WTC11 (cell line): ENCODE data around the gene SIN3B. TPM values are rescaled to one million over a fixed set of nuclear protein-coding genes. Genes with fewer than 3 reads are reported as not detected.

ENCODE experiments used
- ATAC-seq: fragments of 200-7000 bp; cut with Tn5 transposase; 2 replicates; pipeline ENCODE4 v1.10.0; 2021; ENCODE audit warnings: mild to moderate bottlenecking, moderate library complexity
- CTCF ChIA-PET: fragments of 300-600 bp; sonication (Branson Sonifier 250); formaldehyde crosslinking; loops from one replicate; lab custom pipeline; 2021; ENCODE audit warnings: antibody characterized with exemption; lab: Charles Lee
- POLR2A ChIA-PET: fragments of 350-600 bp; sonication (Branson Sonifier 250); formaldehyde crosslinking; loops from one replicate; lab custom pipeline; 2021; ENCODE audit warnings: antibody characterized with exemption; lab: Charles Lee
- DNase-seq: peaks from one replicate; pipeline ENCODE4 v3.0.0; 2021; ENCODE audit warnings: low spot score
- H3K27ac Mint-ChIP-seq: 2 replicates; pipeline ENCODE4 v1.8.0; 2021; ENCODE audit warnings: mixed read lengths
- H3K27me3 Mint-ChIP-seq: 2 replicates; pipeline ENCODE4 v1.8.0; 2021; ENCODE audit warnings: low read depth, mild to moderate bottlenecking, moderate library complexity, mixed read lengths
- H3K36me3 Mint-ChIP-seq: 2 replicates; pipeline ENCODE4 v1.8.0; 2021; ENCODE audit warnings: mixed read lengths
- H3K4me1 Mint-ChIP-seq: 2 replicates; pipeline ENCODE4 v1.8.0; 2022; ENCODE audit warnings: mixed read lengths
- H3K4me3 Mint-ChIP-seq: 2 replicates; pipeline ENCODE4 v1.8.0; 2021; ENCODE audit warnings: mild to moderate bottlenecking, moderate library complexity, mixed read lengths
- H3K9me3 Mint-ChIP-seq: 2 replicates; pipeline ENCODE4 v1.8.0; 2021; ENCODE audit warnings: mixed read lengths
- ATF1 ChIP-seq: sonication (generic); formaldehyde crosslinking; IDR thresholded peaks from 2 replicates; pipeline ENCODE4 v1.8.1; 2023; ENCODE audit warnings: mild to moderate bottlenecking, moderate library complexity, missing genetic modification reagents
- CREB1 ChIP-seq: sonication (generic); formaldehyde crosslinking; IDR thresholded peaks from 2 replicates; pipeline ENCODE4 v1.8.0; 2023; ENCODE audit warnings: mild to moderate bottlenecking, missing genetic modification reagents
- FOXK1 ChIP-seq: sonication (generic); formaldehyde crosslinking; IDR thresholded peaks from 2 replicates; pipeline ENCODE4 v1.8.0; 2022; ENCODE audit warnings: mild to moderate bottlenecking, moderate library complexity, missing genetic modification reagents
- FOXP1 ChIP-seq: sonication (generic); formaldehyde crosslinking; IDR thresholded peaks from 2 replicates; pipeline ENCODE4 v1.8.0; 2022; ENCODE audit warnings: missing genetic modification reagents, mild to moderate bottlenecking, moderate library complexity, borderline replicate concordance
- GABPB1 ChIP-seq: sonication (generic); formaldehyde crosslinking; IDR thresholded peaks from 2 replicates; pipeline ENCODE4 v1.8.1; 2023; ENCODE audit warnings: mild to moderate bottlenecking, missing genetic modification reagents
- NFYB ChIP-seq: sonication (generic); formaldehyde crosslinking; conservative IDR thresholded peaks from 2 replicates; pipeline ENCODE4 v1.8.0; 2022; ENCODE audit warnings: low read depth, missing genetic modification reagents
- PRDM15 ChIP-seq: sonication (generic); formaldehyde crosslinking; IDR thresholded peaks from 2 replicates; pipeline ENCODE4 v1.8.0; 2022; ENCODE audit warnings: missing genetic modification reagents
- RELA ChIP-seq: sonication (generic); formaldehyde crosslinking; IDR thresholded peaks from 2 replicates; pipeline ENCODE4 v1.8.1; 2022; ENCODE audit warnings: missing genetic modification reagents, mild to moderate bottlenecking, borderline replicate concordance
- ZBTB21 ChIP-seq: sonication (generic); formaldehyde crosslinking; IDR thresholded peaks from 2 replicates; pipeline ENCODE4 v1.8.1; 2023; ENCODE audit warnings: mild to moderate bottlenecking, missing genetic modification reagents, borderline replicate concordance
- ZBTB43 ChIP-seq: sonication (generic); formaldehyde crosslinking; IDR thresholded peaks from 2 replicates; pipeline ENCODE4 v1.8.1; 2023; ENCODE audit warnings: mild to moderate bottlenecking, missing genetic modification reagents
- ZNF232 ChIP-seq: sonication (generic); formaldehyde crosslinking; IDR thresholded peaks from 2 replicates; pipeline ENCODE4 v1.8.0; 2022; ENCODE audit warnings: mild to moderate bottlenecking, missing genetic modification reagents
- ZNF416 ChIP-seq: fragments of 250-450 bp; sonication (Bioruptor Pico); IDR thresholded peaks from 2 replicates; pipeline ENCODE4 v1.9.0; 2021; ENCODE audit warnings: mild to moderate bottlenecking, inconsistent platforms
- ZNF512 ChIP-seq: sonication (generic); formaldehyde crosslinking; IDR thresholded peaks from 2 replicates; pipeline ENCODE4 v1.8.1; 2022; ENCODE audit warnings: missing genetic modification reagents, borderline replicate concordance
- ZSCAN18 ChIP-seq: fragments of 250-450 bp; sonication (Bioruptor Pico); IDR thresholded peaks from 2 replicates; pipeline ENCODE4 v2.1.2; 2022; ENCODE audit warnings: mild to moderate bottlenecking, moderate library complexity
- total RNA-seq: library from RNA; stranded (reverse); gene quantifications from 3 replicates; pipeline ENCODE4 v1.2.3, GENCODE V29; 2021
- TF ChIP-seq, protein P1 (sequence below): sonication (generic); formaldehyde crosslinking; conservative IDR thresholded peaks from 2 replicates; pipeline ENCODE4 v1.8.1; 2022; ENCODE audit warnings: mild to moderate bottlenecking, missing genetic modification reagents
- TF ChIP-seq, protein P2 (sequence below): sonication (generic); formaldehyde crosslinking; IDR thresholded peaks from 2 replicates; pipeline ENCODE4 v1.8.1; 2023; ENCODE audit warnings: mild to moderate bottlenecking, missing genetic modification reagents, borderline replicate concordance
- TF ChIP-seq, protein P3 (sequence below): sonication (generic); formaldehyde crosslinking; IDR thresholded peaks from 2 replicates; pipeline ENCODE4 v1.8.1; 2023; ENCODE audit warnings: mild to moderate bottlenecking, missing genetic modification reagents, moderate library complexity
- TF ChIP-seq, protein P4 (sequence below): sonication (generic); formaldehyde crosslinking; IDR thresholded peaks from 2 replicates; pipeline ENCODE4 v1.8.0; 2022; ENCODE audit warnings: mild to moderate bottlenecking, missing genetic modification reagents
- TF ChIP-seq, protein P5 (sequence below): fragments of 250-450 bp; sonication (Bioruptor Pico); IDR thresholded peaks from 2 replicates; pipeline ENCODE4 v1.9.0; 2021; ENCODE audit warnings: mild to moderate bottlenecking

SIN3B gene
- total RNA-seq, 1 experiment from 2014 or later: 87.7 TPM

DNA sequence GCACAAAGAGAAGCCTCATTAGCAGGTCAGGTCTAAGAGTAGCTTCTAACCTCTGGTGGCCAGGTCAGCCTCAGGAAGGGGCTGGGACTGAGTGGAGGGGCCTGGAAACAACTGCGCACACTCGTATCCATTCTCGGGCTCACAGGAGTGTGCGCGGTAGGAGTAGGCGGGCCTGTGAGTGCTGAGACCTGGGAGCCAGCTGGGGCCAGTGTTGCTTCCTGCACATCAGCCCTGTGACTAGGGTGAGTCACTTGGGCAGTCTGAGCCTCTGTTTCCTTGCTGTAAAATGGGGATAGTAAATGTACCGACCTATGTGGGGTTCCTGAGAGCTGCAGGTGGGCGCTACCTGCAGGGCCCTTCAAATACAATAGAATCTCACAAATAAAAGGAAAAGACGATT, 26.9 kb downstream of the SIN3B start (continued):
- TF ChIP-seq PRDM15 (CRISPR knock-in tag): no peak
- TF ChIP-seq, protein P1, sequence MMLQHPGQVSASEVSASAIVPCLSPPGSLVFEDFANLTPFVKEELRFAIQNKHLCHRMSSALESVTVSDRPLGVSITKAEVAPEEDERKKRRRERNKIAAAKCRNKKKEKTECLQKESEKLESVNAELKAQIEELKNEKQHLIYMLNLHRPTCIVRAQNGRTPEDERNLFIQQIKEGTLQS (CRISPR knock-in tag): no peak
- TF ChIP-seq ZNF232 (CRISPR knock-in tag): no peak

DNA sequence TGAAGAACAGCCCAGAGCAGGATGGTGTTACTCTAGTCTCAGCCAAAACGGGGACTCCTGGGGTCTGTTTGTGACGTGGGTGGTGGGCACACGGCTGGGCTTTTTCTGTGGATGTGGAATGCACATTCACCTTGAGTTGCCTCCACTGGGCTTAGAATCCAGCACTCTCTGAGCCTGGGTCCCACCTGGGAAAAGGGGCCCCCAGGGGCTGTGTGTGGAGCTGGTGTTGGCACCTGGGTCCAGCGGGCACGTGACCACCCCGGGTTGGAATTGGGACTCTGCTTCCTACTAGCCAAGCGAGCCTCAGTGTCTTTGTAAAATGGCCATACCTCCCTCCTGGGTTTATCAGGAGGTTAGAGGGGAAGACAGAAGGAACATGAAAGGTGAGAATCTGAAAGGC, 30.4 kb downstream of the SIN3B start:
- TF ChIP-seq, protein P2, sequence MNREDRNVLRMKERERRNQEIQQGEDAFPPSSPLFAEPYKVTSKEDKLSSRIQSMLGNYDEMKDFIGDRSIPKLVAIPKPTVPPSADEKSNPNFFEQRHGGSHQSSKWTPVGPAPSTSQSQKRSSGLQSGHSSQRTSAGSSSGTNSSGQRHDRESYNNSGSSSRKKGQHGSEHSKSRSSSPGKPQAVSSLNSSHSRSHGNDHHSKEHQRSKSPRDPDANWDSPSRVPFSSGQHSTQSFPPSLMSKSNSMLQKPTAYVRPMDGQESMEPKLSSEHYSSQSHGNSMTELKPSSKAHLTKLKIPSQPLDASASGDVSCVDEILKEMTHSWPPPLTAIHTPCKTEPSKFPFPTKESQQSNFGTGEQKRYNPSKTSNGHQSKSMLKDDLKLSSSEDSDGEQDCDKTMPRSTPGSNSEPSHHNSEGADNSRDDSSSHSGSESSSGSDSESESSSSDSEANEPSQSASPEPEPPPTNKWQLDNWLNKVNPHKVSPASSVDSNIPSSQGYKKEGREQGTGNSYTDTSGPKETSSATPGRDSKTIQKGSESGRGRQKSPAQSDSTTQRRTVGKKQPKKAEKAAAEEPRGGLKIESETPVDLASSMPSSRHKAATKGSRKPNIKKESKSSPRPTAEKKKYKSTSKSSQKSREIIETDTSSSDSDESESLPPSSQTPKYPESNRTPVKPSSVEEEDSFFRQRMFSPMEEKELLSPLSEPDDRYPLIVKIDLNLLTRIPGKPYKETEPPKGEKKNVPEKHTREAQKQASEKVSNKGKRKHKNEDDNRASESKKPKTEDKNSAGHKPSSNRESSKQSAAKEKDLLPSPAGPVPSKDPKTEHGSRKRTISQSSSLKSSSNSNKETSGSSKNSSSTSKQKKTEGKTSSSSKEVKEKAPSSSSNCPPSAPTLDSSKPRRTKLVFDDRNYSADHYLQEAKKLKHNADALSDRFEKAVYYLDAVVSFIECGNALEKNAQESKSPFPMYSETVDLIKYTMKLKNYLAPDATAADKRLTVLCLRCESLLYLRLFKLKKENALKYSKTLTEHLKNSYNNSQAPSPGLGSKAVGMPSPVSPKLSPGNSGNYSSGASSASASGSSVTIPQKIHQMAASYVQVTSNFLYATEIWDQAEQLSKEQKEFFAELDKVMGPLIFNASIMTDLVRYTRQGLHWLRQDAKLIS (CRISPR knock-in tag): no peak
- TF ChIP-seq ZBTB21 (CRISPR knock-in tag) (no peak), FOXP1 (no peak), FOXK1 (CRISPR knock-in tag) (no peak), CREB1 (CRISPR knock-in tag) (no peak), RELA (no peak), NFYB (CRISPR knock-in tag) (no peak), ATF1 (no peak)
- TF ChIP-seq, protein P3, sequence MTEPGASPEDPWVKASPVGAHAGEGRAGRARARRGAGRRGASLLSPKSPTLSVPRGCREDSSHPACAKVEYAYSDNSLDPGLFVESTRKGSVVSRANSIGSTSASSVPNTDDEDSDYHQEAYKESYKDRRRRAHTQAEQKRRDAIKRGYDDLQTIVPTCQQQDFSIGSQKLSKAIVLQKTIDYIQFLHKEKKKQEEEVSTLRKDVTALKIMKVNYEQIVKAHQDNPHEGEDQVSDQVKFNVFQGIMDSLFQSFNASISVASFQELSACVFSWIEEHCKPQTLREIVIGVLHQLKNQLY (CRISPR knock-in tag): no peak
- TF ChIP-seq, protein P4, sequence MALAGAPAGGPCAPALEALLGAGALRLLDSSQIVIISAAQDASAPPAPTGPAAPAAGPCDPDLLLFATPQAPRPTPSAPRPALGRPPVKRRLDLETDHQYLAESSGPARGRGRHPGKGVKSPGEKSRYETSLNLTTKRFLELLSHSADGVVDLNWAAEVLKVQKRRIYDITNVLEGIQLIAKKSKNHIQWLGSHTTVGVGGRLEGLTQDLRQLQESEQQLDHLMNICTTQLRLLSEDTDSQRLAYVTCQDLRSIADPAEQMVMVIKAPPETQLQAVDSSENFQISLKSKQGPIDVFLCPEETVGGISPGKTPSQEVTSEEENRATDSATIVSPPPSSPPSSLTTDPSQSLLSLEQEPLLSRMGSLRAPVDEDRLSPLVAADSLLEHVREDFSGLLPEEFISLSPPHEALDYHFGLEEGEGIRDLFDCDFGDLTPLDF (CRISPR knock-in tag): no peak
- H3K4me3 Mint-ChIP-seq: no peak overlapping the region
- ChIA-PET POLR2A (no interaction called here), CTCF (no interaction called here)
- ATAC-seq: no peak
- peaks cover 35% of the 10 kb centered on the region for H3K36me3 Mint-ChIP-seq
- H3K27ac Mint-ChIP-seq: peak overlapping the region; percentile 55; the same call in 1 of the 2 replicates
- H3K4me1 Mint-ChIP-seq: no peaks in the 10 kb centered on the region
- no peak for DNase-seq
- no peaks in the 10 kb centered on the region for H3K9me3 Mint-ChIP-seq
- H3K27me3 Mint-ChIP-seq: no peaks in the 10 kb centered on the region

GRCh38 chr19:16860118-16860517, 30.9 kb downstream of the SIN3B start:
- no peak for DNase-seq
- Mint-ChIP-seq H3K9me3 (no peaks in the 10 kb centered on the region), H3K4me3 (no peak overlapping the region), H3K36me3 (peaks cover 30% of the 10 kb centered on the region), H3K27me3 (no peaks in the 10 kb centered on the region), H3K4me1 (no peaks in the 10 kb centered on the region), H3K27ac (peak overlapping the region; percentile 85)
- CTCF ChIA-PET: interaction anchor here (1.0 kb wide), 1 partner anchor 26 kb away, joined by 3 read pairs; no protein-coding TSS in a partner anchor
- POLR2A ChIA-PET: no interaction called here
- no peak for ATAC-seq
- TF ChIP-seq ZSCAN18 (CRISPR knock-in tag) (no peak), ZNF416 (CRISPR knock-in tag) (no peak), CREB1 (CRISPR knock-in tag) (no peak), ZNF512 (CRISPR knock-in tag) (no peak), ZBTB43 (no peak), GABPB1 (no peak), FOXP1 (no peak)
- TF ChIP-seq, protein P5, sequence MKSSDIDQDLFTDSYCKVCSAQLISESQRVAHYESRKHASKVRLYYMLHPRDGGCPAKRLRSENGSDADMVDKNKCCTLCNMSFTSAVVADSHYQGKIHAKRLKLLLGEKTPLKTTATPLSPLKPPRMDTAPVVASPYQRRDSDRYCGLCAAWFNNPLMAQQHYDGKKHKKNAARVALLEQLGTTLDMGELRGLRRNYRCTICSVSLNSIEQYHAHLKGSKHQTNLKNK (CRISPR knock-in tag): no peak
